Measurements from ENCODE around the gene C1orf210.

DNA sequence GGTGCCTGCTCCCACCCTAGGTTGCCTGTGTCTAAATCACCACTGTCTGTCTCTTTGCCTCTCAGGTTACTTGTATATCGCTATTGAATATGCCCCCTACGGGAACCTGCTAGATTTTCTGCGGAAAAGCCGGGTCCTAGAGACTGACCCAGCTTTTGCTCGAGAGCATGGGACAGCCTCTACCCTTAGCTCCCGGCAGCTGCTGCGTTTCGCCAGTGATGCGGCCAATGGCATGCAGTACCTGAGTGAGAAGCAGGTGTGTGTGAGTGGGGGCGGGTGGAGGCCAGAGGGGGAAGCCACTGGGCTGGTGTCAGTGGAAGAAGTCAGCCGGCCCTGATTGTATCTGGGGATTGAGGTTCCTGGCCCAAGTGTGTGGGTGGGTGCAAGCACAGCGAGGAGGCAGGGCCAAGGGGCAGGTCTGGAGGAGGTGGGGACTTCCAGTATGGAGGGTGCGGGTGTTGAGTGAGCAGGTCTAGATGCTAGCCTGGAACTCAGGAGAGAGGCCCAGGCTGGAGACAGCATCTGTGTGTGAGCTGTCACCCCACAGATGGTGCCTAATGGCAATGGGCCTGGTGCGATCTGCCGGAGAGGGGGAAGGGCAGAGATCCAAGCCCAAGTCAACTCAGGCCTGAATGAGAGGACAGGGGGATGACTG lies 32.6 kb upstream of the C1orf210 start:
- TF ChIP-seq EZH2phosphoT487 (IDR thresholded peaks at IDR 0.05; ENCODE audit: insufficient read depth, low read depth) (no peak), EZH2 (IDR thresholded peaks at IDR 0.05; ENCODE audit: insufficient read depth, poor library complexity, severe bottlenecking) (no peak)
